Brain microvascular endothelial cell (primary cell): ENCODE data around the gene PRR19.

Experiments
- DNase-seq: peaks from one replicate; pipeline ENCODE4 v3.0.0-alpha.2; 2020
- H3K27ac ChIP-seq: fragments of 250-450 bp; sonication (Bioruptor Pico); 2 replicates; pipeline ENCODE4 v1.5.1; 2020; ENCODE audit warnings: mild to moderate bottlenecking, moderate library complexity
- H3K27me3 ChIP-seq: fragments of 250-450 bp; sonication (Bioruptor Pico); replicated peaks from 2 replicates; pipeline ENCODE4 v1.5.1; 2020; ENCODE audit warnings: mild to moderate bottlenecking
- H3K36me3 ChIP-seq: fragments of 250-450 bp; sonication (Bioruptor Pico); replicated peaks from 2 replicates; pipeline ENCODE4 v1.5.1; 2020; ENCODE audit warnings: mild to moderate bottlenecking
- H3K4me3 ChIP-seq: 2 replicates; pipeline ENCODE4 v1.5.1; 2011; ENCODE audit warnings: low read depth, mild to moderate bottlenecking, control low read depth, low read length, moderate library complexity
- CTCF ChIP-seq: IDR thresholded peaks from 2 replicates; pipeline ENCODE4 v1.5.1; 2011; ENCODE audit warnings: low read depth, mild to moderate bottlenecking, moderate library complexity, low read length, control low read depth, inconsistent platforms; ENCODE audit errors: missing control alignments
- in situ Hi-C: cut with HindIII; loops from 2 replicates; pipeline ENCODE4 v1.10.0; 2017; ENCODE audit warnings: low sequenced_read_pairs, low pct_ligation_motif_present

PRR19 gene

DNA sequence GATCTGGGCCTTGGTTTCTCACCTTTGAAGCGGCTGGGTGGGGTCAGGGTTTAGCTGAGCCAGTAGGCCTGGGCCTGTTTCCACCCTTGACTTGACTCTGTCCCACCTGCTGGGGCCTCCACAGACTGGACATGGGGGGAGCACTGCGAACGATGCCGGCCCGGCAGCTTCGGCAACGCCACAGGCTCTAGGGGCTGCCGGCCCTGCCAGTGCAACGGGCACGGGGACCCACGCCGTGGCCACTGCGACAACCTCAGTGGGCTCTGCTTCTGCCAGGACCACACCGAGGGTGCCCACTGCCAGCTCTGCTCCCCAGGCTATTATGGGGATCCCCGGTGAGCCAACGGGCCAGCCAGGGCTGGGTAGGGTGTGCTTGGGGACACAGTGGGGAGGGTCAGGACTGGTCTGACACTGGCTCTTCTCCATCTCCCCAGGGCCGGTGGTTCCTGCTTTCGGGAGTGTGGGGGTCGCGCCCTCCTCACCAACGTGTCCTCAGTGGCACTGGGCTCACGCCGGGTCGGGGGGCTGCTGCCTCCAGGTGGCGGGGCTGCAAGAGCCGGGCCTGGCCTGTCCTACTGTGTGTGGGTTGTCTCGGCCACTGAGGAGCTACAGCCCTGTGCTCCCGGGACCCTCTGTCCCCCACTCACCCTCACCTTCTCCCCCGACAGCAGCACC is 51.5 kb downstream of the PRR19 start:
- TF ChIP-seq CTCF: no peak
- no peak for DNase-seq
- Histone ChIP-seq H3K4me3 (no peak overlapping the region), H3K27ac (no peak overlapping the region), H3K36me3 (peaks cover 2% of the 10 kb centered on the region), H3K27me3 (no peaks in the 10 kb centered on the region)
- in situ Hi-C loops: no loop called here

- in situ Hi-C loops: no loop called here
- Histone ChIP-seq H3K27me3 (no peaks in the 10 kb centered on the region), H3K27ac (no peak overlapping the region), H3K4me3 (no peak overlapping the region), H3K36me3 (peaks cover 2% of the 10 kb centered on the region)
- no peak for DNase-seq
- no peak for TF ChIP-seq CTCF
These were observed 54.0 kb downstream of the PRR19 start for GRCh38 chr19:42355896-42356295.

GRCh38 chr19:42356686-42357085 is 54.8 kb downstream of the PRR19 start:
- Histone ChIP-seq H3K4me3 (no peak overlapping the region), H3K27ac (no peak overlapping the region), H3K27me3 (no peaks in the 10 kb centered on the region), H3K36me3 (peaks cover 2% of the 10 kb centered on the region)
- no peak for TF ChIP-seq CTCF
- in situ Hi-C loops: no loop called here
- DNase-seq: no peak

- no peak overlapping the region for H3K4me3 ChIP-seq
- no peak for TF ChIP-seq CTCF
- no peaks in the 10 kb centered on the region for H3K27me3 ChIP-seq
- in situ Hi-C loops: no loop called here
- H3K36me3 ChIP-seq: peaks cover 2% of the 10 kb centered on the region
- H3K27ac ChIP-seq: no peak overlapping the region
- DNase-seq: no peak
These were observed 55.4 kb downstream of the PRR19 start for GRCh38 chr19:42357290-42357689.
